Glutamatergic neuron (in vitro differentiated cells): ENCODE measurements around the gene CAPN12. TPM values are rescaled to one million over a fixed set of nuclear protein-coding genes. Genes with fewer than 3 reads are reported as not detected.
A peak's percentile ranks its signal among the peaks of the same experiment; 100 is the strongest.

Experiments
- DNase-seq: peaks from one replicate; pipeline ENCODE4 v3.0.0; 2022
- H3K27ac Mint-ChIP-seq: one replicate; pipeline ENCODE4 v1.8.0; 2020; ENCODE audit warnings: mild to moderate bottlenecking, mixed read lengths, inconsistent platforms; ENCODE audit not compliant: unreplicated experiment
- H3K27me3 Mint-ChIP-seq: one replicate; pipeline ENCODE4 v1.8.0; 2020; ENCODE audit warnings: mild to moderate bottlenecking, moderate library complexity, mixed read lengths, inconsistent platforms; ENCODE audit not compliant: unreplicated experiment
- H3K36me3 Mint-ChIP-seq: one replicate; pipeline ENCODE4 v1.8.0; 2020; ENCODE audit warnings: mild to moderate bottlenecking, mixed read lengths, inconsistent platforms; ENCODE audit not compliant: unreplicated experiment
- H3K4me1 Mint-ChIP-seq: one replicate; pipeline ENCODE4 v1.8.0; 2020; ENCODE audit warnings: mild to moderate bottlenecking, low read depth, mixed read lengths, inconsistent platforms; ENCODE audit not compliant: unreplicated experiment
- H3K4me3 Mint-ChIP-seq: one replicate; pipeline ENCODE4 v1.8.0; 2020; ENCODE audit warnings: mild to moderate bottlenecking, mixed read lengths, inconsistent platforms; ENCODE audit not compliant: unreplicated experiment
- H3K9me3 Mint-ChIP-seq: one replicate; pipeline ENCODE4 v1.8.0; 2020; ENCODE audit warnings: mild to moderate bottlenecking, moderate library complexity, mixed read lengths, inconsistent platforms; ENCODE audit not compliant: unreplicated experiment
- total RNA-seq: library from RNA; stranded (reverse); fragmentation: NEBNext Ultra II Directional; extraction: Animal tissue kit (Norgen Biotek cat#: 25700); gene quantifications from one replicate; pipeline ENCODE4 v1.2.1, GENCODE V29; 2021; ENCODE audit not compliant: unreplicated experiment
- TF ChIP-seq, protein P1 (sequence below): fragments of 200-600 bp; sonication (generic); IDR thresholded peaks from one replicate; pipeline ENCODE4 v1.5.0; 2021; ENCODE audit not compliant: partially characterized antibody, unreplicated experiment

The CAPN12 gene
- total RNA-seq, 1 donor from 2014 or later, result 4.8 TPM

DNA sequence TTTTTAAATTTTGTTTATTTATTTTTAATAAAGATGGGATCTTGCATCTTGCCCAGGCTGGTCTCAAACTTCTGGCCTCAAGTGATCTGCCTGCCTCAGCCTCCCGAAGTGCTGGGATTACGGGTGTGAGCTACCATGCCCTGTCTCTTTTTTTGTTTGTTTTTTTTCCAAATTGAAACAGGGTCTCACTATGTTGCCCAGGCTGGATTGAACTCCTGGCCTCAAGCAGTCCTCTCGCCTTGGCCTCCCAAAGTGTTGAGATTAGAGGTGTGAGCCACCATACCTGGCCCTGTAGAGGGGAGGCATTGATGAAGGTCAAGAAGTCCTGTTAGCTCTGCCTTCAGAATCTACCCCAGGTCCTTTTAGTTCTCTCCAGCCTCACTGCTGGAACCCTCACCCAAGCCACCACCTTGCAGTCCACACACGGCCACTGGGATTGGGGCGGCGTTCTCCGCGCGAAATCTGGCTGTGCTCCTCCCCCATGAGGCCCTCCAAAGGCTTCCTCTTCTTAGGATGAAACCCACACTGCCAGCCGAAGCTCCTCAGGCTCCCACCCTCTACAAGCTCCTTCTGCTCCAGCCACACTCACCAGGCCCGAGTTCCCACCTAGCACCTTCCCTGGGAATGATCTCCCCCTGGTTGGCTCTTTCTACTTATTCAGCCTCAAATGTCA lies 61.9 kb downstream of the CAPN12 start:
- peaks cover 11% of the 10 kb centered on the region for H3K36me3 Mint-ChIP-seq
- peak overlapping the region; percentile 76 for H3K27ac Mint-ChIP-seq
- peaks cover 18% of the 10 kb centered on the region for H3K27me3 Mint-ChIP-seq
- peaks cover 49% of the 10 kb centered on the region for H3K4me1 Mint-ChIP-seq
- H3K4me3 Mint-ChIP-seq, result peak overlapping the region; percentile 65
- TF ChIP-seq, protein P1, sequence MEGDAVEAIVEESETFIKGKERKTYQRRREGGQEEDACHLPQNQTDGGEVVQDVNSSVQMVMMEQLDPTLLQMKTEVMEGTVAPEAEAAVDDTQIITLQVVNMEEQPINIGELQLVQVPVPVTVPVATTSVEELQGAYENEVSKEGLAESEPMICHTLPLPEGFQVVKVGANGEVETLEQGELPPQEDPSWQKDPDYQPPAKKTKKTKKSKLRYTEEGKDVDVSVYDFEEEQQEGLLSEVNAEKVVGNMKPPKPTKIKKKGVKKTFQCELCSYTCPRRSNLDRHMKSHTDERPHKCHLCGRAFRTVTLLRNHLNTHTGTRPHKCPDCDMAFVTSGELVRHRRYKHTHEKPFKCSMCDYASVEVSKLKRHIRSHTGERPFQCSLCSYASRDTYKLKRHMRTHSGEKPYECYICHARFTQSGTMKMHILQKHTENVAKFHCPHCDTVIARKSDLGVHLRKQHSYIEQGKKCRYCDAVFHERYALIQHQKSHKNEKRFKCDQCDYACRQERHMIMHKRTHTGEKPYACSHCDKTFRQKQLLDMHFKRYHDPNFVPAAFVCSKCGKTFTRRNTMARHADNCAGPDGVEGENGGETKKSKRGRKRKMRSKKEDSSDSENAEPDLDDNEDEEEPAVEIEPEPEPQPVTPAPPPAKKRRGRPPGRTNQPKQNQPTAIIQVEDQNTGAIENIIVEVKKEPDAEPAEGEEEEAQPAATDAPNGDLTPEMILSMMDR, result no peak
- H3K9me3 Mint-ChIP-seq, result peaks cover 23% of the 10 kb centered on the region
- DNase-seq, result no peak

Other genes with a start within 250 kb of the CAPN12 start
- gene MAP4K1, start 126.5 kb downstream of the CAPN12 start, total RNA-seq, result 6.3 TPM
- gene EIF3K, start 125.3 kb downstream of the CAPN12 start, total RNA-seq, result 247 TPM
- 975 TPM for gene ACTN4, start 96.8 kb downstream of the CAPN12 start, total RNA-seq
- gene LGALS7, start 29.0 kb upstream of the CAPN12 start, total RNA-seq, result not detected
- not detected for gene LGALS7B, start 44.7 kb upstream of the CAPN12 start, total RNA-seq
- gene LGALS4, start 68.5 kb upstream of the CAPN12 start, total RNA-seq, result not detected
- 77.8 TPM for gene ECH1, start 87.3 kb upstream of the CAPN12 start, total RNA-seq
- 371 TPM for gene HNRNPL, start 105.5 kb upstream of the CAPN12 start, total RNA-seq
- 2.7 TPM for gene RINL, start 133.8 kb upstream of the CAPN12 start, total RNA-seq
- 91.3 TPM for gene SIRT2, start 155.1 kb upstream of the CAPN12 start, total RNA-seq
- 12.8 TPM for gene NFKBIB, start 155.5 kb upstream of the CAPN12 start, total RNA-seq
- 51.1 TPM for gene CCER2, start 167.7 kb upstream of the CAPN12 start, total RNA-seq
- gene SARS2, start 186.3 kb upstream of the CAPN12 start, total RNA-seq, result 49.2 TPM
- gene MRPS12, start 186.5 kb upstream of the CAPN12 start, total RNA-seq, result 30.4 TPM
- 5.5 TPM for gene FBXO17, start 231.3 kb upstream of the CAPN12 start, total RNA-seq